ENCODE measurements around the gene RAPSN. TPM values are rescaled to one million over a fixed set of nuclear protein-coding genes. Genes with fewer than 3 reads are reported as not detected.

RAPSN gene
- total RNA-seq, 1 donor from 2014 or later, result not detected

DNA sequence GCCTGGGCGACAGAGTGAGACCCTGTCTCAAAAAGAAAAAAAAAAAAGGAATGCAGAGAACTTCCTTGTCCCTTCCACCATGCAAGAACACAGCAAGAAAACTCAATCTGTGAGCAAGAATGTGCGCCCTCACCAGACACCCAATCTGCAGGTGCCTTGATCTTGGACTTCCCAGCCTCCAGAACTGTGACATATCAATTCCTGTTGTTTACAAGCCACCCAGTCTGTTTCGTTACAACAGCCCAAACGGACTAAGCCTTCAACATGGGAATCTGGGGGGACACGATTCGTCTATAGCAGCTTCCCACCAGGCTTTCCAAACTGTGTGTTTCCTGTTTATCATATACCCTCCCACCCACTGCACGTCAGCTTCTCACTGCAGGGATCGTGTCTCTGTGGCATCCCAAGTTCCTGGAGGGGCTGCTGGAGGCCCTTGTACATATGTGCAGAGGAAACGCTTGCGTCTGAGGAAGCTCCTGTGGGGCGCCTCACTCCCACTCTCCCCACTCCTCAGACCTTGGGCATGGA, 11.7 kb downstream of the RAPSN start:
- DNase-seq (ENCODE audit: low read depth), result no peak
- TF ChIP-seq, protein P1, sequence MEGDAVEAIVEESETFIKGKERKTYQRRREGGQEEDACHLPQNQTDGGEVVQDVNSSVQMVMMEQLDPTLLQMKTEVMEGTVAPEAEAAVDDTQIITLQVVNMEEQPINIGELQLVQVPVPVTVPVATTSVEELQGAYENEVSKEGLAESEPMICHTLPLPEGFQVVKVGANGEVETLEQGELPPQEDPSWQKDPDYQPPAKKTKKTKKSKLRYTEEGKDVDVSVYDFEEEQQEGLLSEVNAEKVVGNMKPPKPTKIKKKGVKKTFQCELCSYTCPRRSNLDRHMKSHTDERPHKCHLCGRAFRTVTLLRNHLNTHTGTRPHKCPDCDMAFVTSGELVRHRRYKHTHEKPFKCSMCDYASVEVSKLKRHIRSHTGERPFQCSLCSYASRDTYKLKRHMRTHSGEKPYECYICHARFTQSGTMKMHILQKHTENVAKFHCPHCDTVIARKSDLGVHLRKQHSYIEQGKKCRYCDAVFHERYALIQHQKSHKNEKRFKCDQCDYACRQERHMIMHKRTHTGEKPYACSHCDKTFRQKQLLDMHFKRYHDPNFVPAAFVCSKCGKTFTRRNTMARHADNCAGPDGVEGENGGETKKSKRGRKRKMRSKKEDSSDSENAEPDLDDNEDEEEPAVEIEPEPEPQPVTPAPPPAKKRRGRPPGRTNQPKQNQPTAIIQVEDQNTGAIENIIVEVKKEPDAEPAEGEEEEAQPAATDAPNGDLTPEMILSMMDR (conservative IDR thresholded peaks at IDR 0.05; ENCODE audit: low read depth, low read length), result no peak
- H3K4me3 ChIP-seq (ENCODE audit: low read depth, low read length), result no peak overlapping the region

DNA sequence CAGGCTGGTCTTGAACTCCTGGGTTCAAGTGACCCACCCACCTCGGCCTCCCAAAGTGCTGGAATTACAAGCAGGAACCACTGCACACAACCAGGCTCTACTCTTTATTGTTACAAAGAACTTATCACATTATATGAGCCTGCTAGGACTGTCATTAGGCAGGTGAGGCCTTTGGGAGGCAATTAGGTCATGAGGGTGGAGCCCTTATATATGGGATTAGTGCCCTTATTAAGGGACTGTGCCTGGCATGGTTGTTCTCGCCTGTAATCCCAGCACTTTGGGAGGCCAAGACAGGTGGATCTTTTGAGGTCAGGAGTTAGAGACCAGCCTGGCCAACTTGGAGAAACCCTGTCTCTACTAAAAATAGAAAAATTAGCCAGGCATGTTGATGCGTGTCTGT, 12.2 kb downstream of the RAPSN start:
- H3K4me3 ChIP-seq (ENCODE audit: low read depth, low read length), result no peak overlapping the region
- TF ChIP-seq, protein P1 (conservative IDR thresholded peaks at IDR 0.05; ENCODE audit: low read depth, low read length), result no peak
- DNase-seq (ENCODE audit: low read depth), result no peak

DNA sequence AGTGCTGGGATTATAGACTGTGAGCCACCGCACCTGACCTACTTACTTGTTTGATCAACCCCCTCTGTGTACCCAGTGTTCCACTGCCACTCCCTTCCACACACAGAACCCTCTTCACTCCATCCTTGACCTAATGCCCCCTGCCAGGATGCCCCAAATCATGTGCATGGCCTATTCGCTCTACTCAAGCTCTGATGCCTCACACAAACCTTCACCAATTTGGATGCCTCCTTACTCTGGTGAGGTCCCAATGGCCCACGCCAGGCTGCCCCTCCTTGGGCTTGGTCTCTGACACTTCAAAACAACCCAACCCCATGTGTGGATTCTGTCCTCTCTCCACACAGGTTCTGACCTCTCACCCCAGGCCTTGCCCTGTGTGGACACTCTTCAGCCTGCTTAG, 13.2 kb downstream of the RAPSN start:
- DNase-seq (ENCODE audit: low read depth), result no peak
- TF ChIP-seq, protein P1 (conservative IDR thresholded peaks at IDR 0.05; ENCODE audit: low read depth, low read length), result no peak
- no peak overlapping the region for H3K4me3 ChIP-seq (ENCODE audit: low read depth, low read length)

DNA sequence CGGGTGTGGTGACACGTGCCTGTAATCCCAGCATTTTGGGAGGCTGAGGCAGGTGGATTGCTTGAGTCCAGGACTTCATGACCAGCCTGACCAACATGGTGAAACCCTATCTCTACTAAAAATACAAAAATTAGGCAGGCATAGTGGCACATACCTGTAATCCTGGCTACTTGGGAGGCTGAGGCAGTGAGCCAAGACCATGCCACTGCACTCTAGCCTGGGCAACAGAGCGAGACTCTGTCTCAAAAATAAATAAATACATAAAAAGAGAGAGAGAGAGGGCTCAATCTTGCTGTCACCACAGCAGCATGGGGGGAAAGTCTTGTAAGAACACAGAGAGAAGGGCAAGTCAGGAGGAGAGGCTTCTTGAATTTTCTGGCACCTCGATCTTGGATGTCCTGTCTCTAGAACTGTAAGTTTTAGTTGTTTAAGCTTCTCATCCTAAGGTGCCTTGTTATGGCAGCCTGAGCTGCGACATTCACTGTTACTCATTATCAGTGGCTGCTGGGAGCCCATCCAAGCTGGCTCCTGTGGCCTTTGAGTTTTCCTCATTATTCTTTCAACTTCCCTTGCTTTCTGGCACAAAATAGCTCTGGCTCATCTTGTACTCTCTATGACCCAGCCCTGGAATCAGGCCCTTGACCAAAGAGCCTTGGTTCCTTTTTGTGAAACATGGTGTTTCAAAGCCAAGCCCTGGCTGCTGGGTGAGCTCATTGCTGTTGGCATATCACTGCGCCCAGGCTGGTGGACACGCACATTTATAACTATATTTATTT, 14.7 kb downstream of the RAPSN start:
- no peak for DNase-seq (ENCODE audit: low read depth)
- H3K4me3 ChIP-seq (ENCODE audit: low read depth, low read length), result no peak overlapping the region
- TF ChIP-seq, protein P1 (conservative IDR thresholded peaks at IDR 0.05; ENCODE audit: low read depth, low read length), result no peak

DNA sequence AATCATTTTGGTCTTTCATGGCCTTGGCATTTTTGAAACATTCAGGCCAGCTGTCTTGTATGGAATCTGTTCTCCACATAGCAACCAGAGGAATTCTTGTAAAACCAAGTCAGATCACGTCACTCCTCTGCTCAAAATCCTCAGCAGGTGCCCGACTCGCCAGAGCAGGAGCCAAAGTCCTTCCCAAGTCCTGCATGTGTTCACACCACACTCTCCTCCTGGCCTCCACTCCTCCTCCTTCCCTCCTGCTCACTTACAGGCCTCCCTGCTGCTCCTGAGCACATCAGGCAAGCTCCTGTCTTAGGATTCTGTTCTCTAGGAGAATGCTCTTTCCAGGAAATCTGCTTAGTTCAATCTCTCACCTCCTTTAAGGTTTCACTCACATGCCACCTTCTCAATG, 15.8 kb downstream of the RAPSN start:
- no peak for DNase-seq (ENCODE audit: low read depth)
- TF ChIP-seq, protein P1 (conservative IDR thresholded peaks at IDR 0.05; ENCODE audit: low read depth, low read length), result no peak
- H3K4me3 ChIP-seq (ENCODE audit: low read depth, low read length), result no peak overlapping the region

DNA sequence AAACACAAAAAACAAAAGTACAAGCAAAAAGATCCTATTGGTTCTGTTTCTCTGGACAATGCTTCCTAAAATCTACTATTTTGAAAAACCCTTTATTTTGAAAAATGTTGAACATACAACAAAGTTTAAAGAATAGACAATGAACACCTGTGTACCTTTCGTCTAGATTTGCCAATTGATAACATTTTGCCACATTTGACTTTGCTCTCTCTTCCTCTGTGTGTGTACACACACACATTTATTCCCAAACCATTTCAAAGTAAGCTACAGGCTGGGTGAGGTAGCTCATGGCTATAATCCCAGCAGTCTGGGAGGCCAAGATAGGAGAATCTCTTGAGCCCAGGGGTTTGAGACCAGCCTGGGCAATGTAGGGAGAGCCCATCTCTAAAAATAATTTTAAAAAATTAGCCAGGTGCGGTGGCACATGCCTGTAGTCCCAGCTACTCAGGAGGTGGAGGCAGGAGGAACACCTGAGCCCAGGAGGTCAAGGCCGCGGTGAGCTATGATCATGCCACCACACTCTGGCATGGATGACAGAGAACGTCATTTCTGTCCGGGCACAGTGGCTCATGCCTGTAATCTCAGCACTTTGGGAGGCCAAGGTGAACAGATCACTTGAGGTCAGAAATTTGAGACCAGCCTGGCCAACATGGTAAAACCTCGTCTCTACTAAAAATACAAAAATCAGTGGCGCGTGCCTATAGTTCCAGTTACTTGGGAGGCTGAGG, 17.4 kb downstream of the RAPSN start:
- no peak overlapping the region for H3K4me3 ChIP-seq (ENCODE audit: low read depth, low read length)
- TF ChIP-seq, protein P1 (conservative IDR thresholded peaks at IDR 0.05; ENCODE audit: low read depth, low read length), result no peak
- no peak for DNase-seq (ENCODE audit: low read depth)

Data from epithelial cell of proximal tubule (primary cell).